ENCODE measurements around the gene MCHR2. TPM values are rescaled to one million over a fixed set of nuclear protein-coding genes. Genes with fewer than 3 reads are reported as not detected.

Gene MCHR2
- total and polyA plus RNA-seq, 2 of the 13 experiments (the other 11 are each of a cell fraction or from before 2014, with no cell fraction given): not detected

GRCh38 chr6:99887066-99887465 is 107.0 kb downstream of the MCHR2 start:
- ChIA-PET CTCF (ENCODE audit: low intra/inter-chr PET ratio, low total read pairs) (no interaction called here), POLR2A (no interaction called here)
- H3K4me1 ChIP-seq (ENCODE audit: insufficient read depth, low read length): no peaks in the 10 kb centered on the region
- intact Hi-C loops (cut with micrococcal nuclease; ENCODE audit: unreplicated experiment): no loop called here
- no peaks in the 10 kb centered on the region for H3K79me2 ChIP-seq (ENCODE audit: insufficient read depth, low read length)
- in situ Hi-C loops (cut with HindIII; ENCODE audit: extremely low pct_ligation_motif_present, low pct_unique_long_range_greater_than_20kb): no loop called here
- H3K4me3 ChIP-seq (replicated peaks in 1 of 3; ENCODE audit: insufficient read depth in 1 of 3, low read depth in 2 of 3, low read length in 3 of 3): no peak overlapping the region
- ATAC-seq: no peak
- no peak overlapping the region for H3K9ac ChIP-seq (ENCODE audit: insufficient read depth, low read depth, low read length)
- no peaks in the 10 kb centered on the region for H3K9me3 ChIP-seq (ENCODE audit: low read length)
- no peak overlapping the region for H3K27ac ChIP-seq (ENCODE audit: extremely low read length, insufficient read depth, low read length)
- no peaks in the 10 kb centered on the region for H4K20me1 ChIP-seq (ENCODE audit: insufficient read depth, low read length)
- H3K4me2 ChIP-seq (ENCODE audit: low read depth, low read length): no peak overlapping the region
- H3K36me3 ChIP-seq (replicated peaks in 1 of 2; ENCODE audit: control insufficient read depth in 1 of 2, insufficient read depth in 2 of 2, low read length in 2 of 2): no peaks in the 10 kb centered on the region
- no peak for FAIRE-seq
- BruUV-seq (replicated peaks): no TSS peak
- no peaks in the 10 kb centered on the region for H3K27me3 ChIP-seq (ENCODE audit: control insufficient read depth in 1 of 2, insufficient read depth in 2 of 2, low read length in 2 of 2)
- no peak for DNase-seq (ENCODE audit: low spot score)
- no peak overlapping the region for H2AFZ ChIP-seq (ENCODE audit: low read length)
- no peak for TF ChIP-seq ZNF160 (CRISPR knock-in tag; IDR thresholded peaks at IDR 0.05)
- no peak for TF ChIP-seq MYPOP (CRISPR knock-in tag; IDR thresholded peaks at IDR 0.05)
- TF ChIP-seq NPAS2 (CRISPR knock-in tag; IDR thresholded peaks at IDR 0.05; ENCODE audit: borderline replicate concordance): no peak
- TF ChIP-seq ZNF17 (CRISPR knock-in tag; IDR thresholded peaks at IDR 0.05): no peak
- no peak for TF ChIP-seq TOPORS (CRISPR knock-in tag; IDR thresholded peaks at IDR 0.05)
- no peak for TF ChIP-seq ETV6 (CRISPR knock-in tag; conservative IDR thresholded peaks at IDR 0.05)
- no peak for TF ChIP-seq ETS1 (CRISPR knock-in tag; IDR thresholded peaks at IDR 0.05)
- TF ChIP-seq ZNF30 (CRISPR knock-in tag; IDR thresholded peaks at IDR 0.05): no peak
- no peak for TF ChIP-seq HNF1B (CRISPR knock-in tag; IDR thresholded peaks at IDR 0.05)
- TF ChIP-seq ZBTB8A (CRISPR knock-in tag; IDR thresholded peaks at IDR 0.05; ENCODE audit: borderline replicate concordance, low read depth): no peak
- TF ChIP-seq HOXA9 (CRISPR knock-in tag; IDR thresholded peaks at IDR 0.05; ENCODE audit: borderline replicate concordance): no peak
- no peak for TF ChIP-seq ZNF235 (CRISPR knock-in tag; IDR thresholded peaks at IDR 0.05; ENCODE audit: borderline replicate concordance)
- TF ChIP-seq CHD4 (IDR thresholded peaks at IDR 0.05; ENCODE audit: borderline replicate concordance, low read length): no peak
- no peak for TF ChIP-seq ISL2 (CRISPR knock-in tag; IDR thresholded peaks at IDR 0.05)
- TF ChIP-seq ARID3A (IDR thresholded peaks at IDR 0.05; ENCODE audit: low read depth, low read length): no peak
- no peak for TF ChIP-seq KDM2A (CRISPR knock-in tag; IDR thresholded peaks at IDR 0.05; ENCODE audit: borderline replicate concordance, low read depth)
- no peak for TF ChIP-seq ZNF552 (CRISPR knock-in tag; IDR thresholded peaks at IDR 0.05; ENCODE audit: borderline replicate concordance)
